WTC11 (cell line): ENCODE measurements around the gene HSP90AB1. TPM values are rescaled to one million over a fixed set of nuclear protein-coding genes. Genes with fewer than 3 reads are reported as not detected.

Source experiments
- ATAC-seq: fragments of 200-7000 bp; cut with Tn5 transposase; 2 replicates; pipeline ENCODE4 v1.10.0; 2021; ENCODE audit warnings: mild to moderate bottlenecking, moderate library complexity
- CTCF ChIA-PET: fragments of 300-600 bp; sonication (Branson Sonifier 250); formaldehyde crosslinking; loops from one replicate; lab custom pipeline; 2021; ENCODE audit warnings: antibody characterized with exemption; lab: Charles Lee
- POLR2A ChIA-PET: fragments of 350-600 bp; sonication (Branson Sonifier 250); formaldehyde crosslinking; loops from one replicate; lab custom pipeline; 2021; ENCODE audit warnings: antibody characterized with exemption; lab: Charles Lee
- DNase-seq: peaks from one replicate; pipeline ENCODE4 v3.0.0; 2021; ENCODE audit warnings: low spot score
- H3K27ac Mint-ChIP-seq: 2 replicates; pipeline ENCODE4 v1.8.0; 2021; ENCODE audit warnings: mixed read lengths
- H3K27me3 Mint-ChIP-seq: 2 replicates; pipeline ENCODE4 v1.8.0; 2021; ENCODE audit warnings: low read depth, mild to moderate bottlenecking, moderate library complexity, mixed read lengths
- H3K36me3 Mint-ChIP-seq: 2 replicates; pipeline ENCODE4 v1.8.0; 2021; ENCODE audit warnings: mixed read lengths
- H3K4me1 Mint-ChIP-seq: 2 replicates; pipeline ENCODE4 v1.8.0; 2022; ENCODE audit warnings: mixed read lengths
- H3K4me3 Mint-ChIP-seq: 2 replicates; pipeline ENCODE4 v1.8.0; 2021; ENCODE audit warnings: mild to moderate bottlenecking, moderate library complexity, mixed read lengths
- H3K9me3 Mint-ChIP-seq: 2 replicates; pipeline ENCODE4 v1.8.0; 2021; ENCODE audit warnings: mixed read lengths
- CREB1 ChIP-seq: sonication (generic); formaldehyde crosslinking; IDR thresholded peaks from 2 replicates; pipeline ENCODE4 v1.8.0; 2023; ENCODE audit warnings: mild to moderate bottlenecking, missing genetic modification reagents
- ETV6 ChIP-seq: sonication (generic); formaldehyde crosslinking; IDR thresholded peaks from 2 replicates; pipeline ENCODE4 v1.8.1; 2022; ENCODE audit warnings: mild to moderate bottlenecking, missing genetic modification reagents
- FOXP1 ChIP-seq: sonication (generic); formaldehyde crosslinking; IDR thresholded peaks from 2 replicates; pipeline ENCODE4 v1.8.0; 2022; ENCODE audit warnings: missing genetic modification reagents, mild to moderate bottlenecking, moderate library complexity, borderline replicate concordance
- GABPB1 ChIP-seq: sonication (generic); formaldehyde crosslinking; IDR thresholded peaks from 2 replicates; pipeline ENCODE4 v1.8.1; 2023; ENCODE audit warnings: mild to moderate bottlenecking, missing genetic modification reagents
- IRF2 ChIP-seq: sonication (generic); formaldehyde crosslinking; IDR thresholded peaks from 2 replicates; pipeline ENCODE4 v1.8.0; 2022; ENCODE audit warnings: low read depth, missing genetic modification reagents, borderline replicate concordance
- JAZF1 ChIP-seq: fragments of 250-450 bp; sonication (Bioruptor Pico); IDR thresholded peaks from 2 replicates; pipeline ENCODE4 v1.9.0; 2021; ENCODE audit warnings: moderate library complexity, mild to moderate bottlenecking, inconsistent platforms
- MYBL2 ChIP-seq: sonication (generic); formaldehyde crosslinking; IDR thresholded peaks from 2 replicates; pipeline ENCODE4 v1.8.1; 2023; ENCODE audit warnings: mild to moderate bottlenecking, moderate library complexity, missing genetic modification reagents
- NFATC4 ChIP-seq: fragments of 250-450 bp; sonication (Bioruptor Pico); IDR thresholded peaks from 2 replicates; pipeline ENCODE4 v1.9.0; 2021; ENCODE audit warnings: mild to moderate bottlenecking
- NFE2L1 ChIP-seq: sonication (generic); formaldehyde crosslinking; IDR thresholded peaks from 2 replicates; pipeline ENCODE4 v1.8.1; 2023; ENCODE audit warnings: missing genetic modification reagents
- NFYB ChIP-seq: sonication (generic); formaldehyde crosslinking; conservative IDR thresholded peaks from 2 replicates; pipeline ENCODE4 v1.8.0; 2022; ENCODE audit warnings: low read depth, missing genetic modification reagents
- NR3C1 ChIP-seq: sonication (generic); formaldehyde crosslinking; conservative IDR thresholded peaks from 2 replicates; pipeline ENCODE4 v1.8.1; 2023; ENCODE audit warnings: low read depth, mild to moderate bottlenecking, missing genetic modification reagents
- total RNA-seq: library from RNA; stranded (reverse); gene quantifications from 3 replicates; pipeline ENCODE4 v1.2.3, GENCODE V29; 2021
- TF ChIP-seq, protein P1 (sequence below): fragments of 250-450 bp; sonication (Bioruptor Pico); IDR thresholded peaks from 2 replicates; pipeline ENCODE4 v1.9.0; 2021; ENCODE audit warnings: mild to moderate bottlenecking, borderline replicate concordance
- TF ChIP-seq, protein P2 (sequence below): fragments of 200-600 bp; IDR thresholded peaks from 2 replicates; pipeline ENCODE4 v1.8.0; 2022; ENCODE audit warnings: antibody characterized with exemption
- TF ChIP-seq, protein P3 (sequence below): fragments of 250-450 bp; sonication (Bioruptor Pico); IDR thresholded peaks from 2 replicates; pipeline ENCODE4 v2.1.2; 2022; ENCODE audit warnings: mild to moderate bottlenecking, moderate library complexity
- TF ChIP-seq, protein P4 (sequence below): sonication (generic); formaldehyde crosslinking; IDR thresholded peaks from 2 replicates; pipeline ENCODE4 v1.8.0; 2023; ENCODE audit warnings: missing genetic modification reagents
- TF ChIP-seq, protein P5 (sequence below): sonication (generic); formaldehyde crosslinking; IDR thresholded peaks from 2 replicates; pipeline ENCODE4 v1.8.0; 2022; ENCODE audit warnings: mild to moderate bottlenecking, missing genetic modification reagents
- TF ChIP-seq, protein P6 (sequence below): sonication (generic); formaldehyde crosslinking; IDR thresholded peaks from 2 replicates; pipeline ENCODE4 v1.8.0; 2022; ENCODE audit warnings: mild to moderate bottlenecking, missing genetic modification reagents

The HSP90AB1 gene
- total RNA-seq, 1 experiment from 2014 or later: 2,171 TPM

DNA sequence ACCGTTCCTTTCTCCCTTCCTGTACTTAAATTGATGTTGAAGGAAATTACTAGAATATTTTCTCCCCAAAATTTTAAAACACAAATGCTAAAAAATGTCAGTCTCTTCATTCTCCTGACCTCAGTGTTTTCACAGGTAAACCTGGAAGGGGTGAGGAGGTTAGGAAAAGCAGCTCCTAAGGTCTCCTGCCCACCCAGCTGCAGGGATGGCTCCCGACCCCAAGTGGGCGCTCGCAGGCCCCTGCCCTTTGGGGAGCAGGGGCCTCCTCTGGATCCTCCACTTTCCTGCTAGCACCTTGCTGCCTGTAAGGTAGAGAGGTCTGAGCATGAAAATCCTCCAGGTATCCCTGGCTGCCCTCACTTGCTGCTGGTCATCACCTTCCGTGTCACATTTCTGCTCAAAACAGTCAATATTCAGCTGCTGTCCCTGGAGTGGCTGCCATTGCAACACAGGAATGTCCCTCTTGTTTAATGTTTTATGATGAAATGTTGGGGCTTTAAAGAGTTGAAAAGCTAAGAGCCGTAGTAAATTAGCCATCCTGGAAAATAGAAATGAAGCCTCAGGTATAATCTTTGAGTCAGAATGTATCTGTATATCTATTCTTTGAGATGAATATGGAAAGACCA, 10.9 kb upstream of the HSP90AB1 start:
- Mint-ChIP-seq H3K9me3 (no peaks in the 10 kb centered on the region), H3K4me1 (peaks cover 46% of the 10 kb centered on the region), H3K27ac (no peak overlapping the region; the same call in 1 of the 2 replicates), H3K4me3 (no peak overlapping the region), H3K36me3 (peaks cover 32% of the 10 kb centered on the region), H3K27me3 (peaks cover 14% of the 10 kb centered on the region)
- ChIA-PET POLR2A (interaction anchor here (0.9 to 2.7 kb wide), 3 partner anchors 11 to 21 kb away, joined by 3 to 9 read pairs (median 4); partner anchors contain the start of genes HSP90AB1, SLC29A1 and SLC35B2), CTCF (interaction anchor here (0.7 to 6.3 kb wide), 17 partner anchors 10 to 139 kb away, joined by 3 to 174 read pairs (median 10); partner anchors contain the start of genes AARS2, HSP90AB1, SLC29A1 and SLC35B2)
- no peak for TF ChIP-seq NFE2L1 (CRISPR knock-in tag)
- TF ChIP-seq GABPB1 (CRISPR knock-in tag): peak; percentile 46; the same call in 1 of the 2 replicates
- no peak for TF ChIP-seq NFYB
- TF ChIP-seq, protein P1, sequence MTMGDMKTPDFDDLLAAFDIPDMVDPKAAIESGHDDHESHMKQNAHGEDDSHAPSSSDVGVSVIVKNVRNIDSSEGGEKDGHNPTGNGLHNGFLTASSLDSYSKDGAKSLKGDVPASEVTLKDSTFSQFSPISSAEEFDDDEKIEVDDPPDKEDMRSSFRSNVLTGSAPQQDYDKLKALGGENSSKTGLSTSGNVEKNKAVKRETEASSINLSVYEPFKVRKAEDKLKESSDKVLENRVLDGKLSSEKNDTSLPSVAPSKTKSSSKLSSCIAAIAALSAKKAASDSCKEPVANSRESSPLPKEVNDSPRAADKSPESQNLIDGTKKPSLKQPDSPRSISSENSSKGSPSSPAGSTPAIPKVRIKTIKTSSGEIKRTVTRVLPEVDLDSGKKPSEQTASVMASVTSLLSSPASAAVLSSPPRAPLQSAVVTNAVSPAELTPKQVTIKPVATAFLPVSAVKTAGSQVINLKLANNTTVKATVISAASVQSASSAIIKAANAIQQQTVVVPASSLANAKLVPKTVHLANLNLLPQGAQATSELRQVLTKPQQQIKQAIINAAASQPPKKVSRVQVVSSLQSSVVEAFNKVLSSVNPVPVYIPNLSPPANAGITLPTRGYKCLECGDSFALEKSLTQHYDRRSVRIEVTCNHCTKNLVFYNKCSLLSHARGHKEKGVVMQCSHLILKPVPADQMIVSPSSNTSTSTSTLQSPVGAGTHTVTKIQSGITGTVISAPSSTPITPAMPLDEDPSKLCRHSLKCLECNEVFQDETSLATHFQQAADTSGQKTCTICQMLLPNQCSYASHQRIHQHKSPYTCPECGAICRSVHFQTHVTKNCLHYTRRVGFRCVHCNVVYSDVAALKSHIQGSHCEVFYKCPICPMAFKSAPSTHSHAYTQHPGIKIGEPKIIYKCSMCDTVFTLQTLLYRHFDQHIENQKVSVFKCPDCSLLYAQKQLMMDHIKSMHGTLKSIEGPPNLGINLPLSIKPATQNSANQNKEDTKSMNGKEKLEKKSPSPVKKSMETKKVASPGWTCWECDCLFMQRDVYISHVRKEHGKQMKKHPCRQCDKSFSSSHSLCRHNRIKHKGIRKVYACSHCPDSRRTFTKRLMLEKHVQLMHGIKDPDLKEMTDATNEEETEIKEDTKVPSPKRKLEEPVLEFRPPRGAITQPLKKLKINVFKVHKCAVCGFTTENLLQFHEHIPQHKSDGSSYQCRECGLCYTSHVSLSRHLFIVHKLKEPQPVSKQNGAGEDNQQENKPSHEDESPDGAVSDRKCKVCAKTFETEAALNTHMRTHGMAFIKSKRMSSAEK (CRISPR knock-in tag): no peak
- TF ChIP-seq, protein P2, sequence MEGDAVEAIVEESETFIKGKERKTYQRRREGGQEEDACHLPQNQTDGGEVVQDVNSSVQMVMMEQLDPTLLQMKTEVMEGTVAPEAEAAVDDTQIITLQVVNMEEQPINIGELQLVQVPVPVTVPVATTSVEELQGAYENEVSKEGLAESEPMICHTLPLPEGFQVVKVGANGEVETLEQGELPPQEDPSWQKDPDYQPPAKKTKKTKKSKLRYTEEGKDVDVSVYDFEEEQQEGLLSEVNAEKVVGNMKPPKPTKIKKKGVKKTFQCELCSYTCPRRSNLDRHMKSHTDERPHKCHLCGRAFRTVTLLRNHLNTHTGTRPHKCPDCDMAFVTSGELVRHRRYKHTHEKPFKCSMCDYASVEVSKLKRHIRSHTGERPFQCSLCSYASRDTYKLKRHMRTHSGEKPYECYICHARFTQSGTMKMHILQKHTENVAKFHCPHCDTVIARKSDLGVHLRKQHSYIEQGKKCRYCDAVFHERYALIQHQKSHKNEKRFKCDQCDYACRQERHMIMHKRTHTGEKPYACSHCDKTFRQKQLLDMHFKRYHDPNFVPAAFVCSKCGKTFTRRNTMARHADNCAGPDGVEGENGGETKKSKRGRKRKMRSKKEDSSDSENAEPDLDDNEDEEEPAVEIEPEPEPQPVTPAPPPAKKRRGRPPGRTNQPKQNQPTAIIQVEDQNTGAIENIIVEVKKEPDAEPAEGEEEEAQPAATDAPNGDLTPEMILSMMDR: peak; percentile 41
- no peak for TF ChIP-seq MYBL2 (CRISPR knock-in tag)
- no peak for DNase-seq
- 0 out of 2 replicates have a peak, but pooled peaks have one; percentile 3 for ATAC-seq

DNA sequence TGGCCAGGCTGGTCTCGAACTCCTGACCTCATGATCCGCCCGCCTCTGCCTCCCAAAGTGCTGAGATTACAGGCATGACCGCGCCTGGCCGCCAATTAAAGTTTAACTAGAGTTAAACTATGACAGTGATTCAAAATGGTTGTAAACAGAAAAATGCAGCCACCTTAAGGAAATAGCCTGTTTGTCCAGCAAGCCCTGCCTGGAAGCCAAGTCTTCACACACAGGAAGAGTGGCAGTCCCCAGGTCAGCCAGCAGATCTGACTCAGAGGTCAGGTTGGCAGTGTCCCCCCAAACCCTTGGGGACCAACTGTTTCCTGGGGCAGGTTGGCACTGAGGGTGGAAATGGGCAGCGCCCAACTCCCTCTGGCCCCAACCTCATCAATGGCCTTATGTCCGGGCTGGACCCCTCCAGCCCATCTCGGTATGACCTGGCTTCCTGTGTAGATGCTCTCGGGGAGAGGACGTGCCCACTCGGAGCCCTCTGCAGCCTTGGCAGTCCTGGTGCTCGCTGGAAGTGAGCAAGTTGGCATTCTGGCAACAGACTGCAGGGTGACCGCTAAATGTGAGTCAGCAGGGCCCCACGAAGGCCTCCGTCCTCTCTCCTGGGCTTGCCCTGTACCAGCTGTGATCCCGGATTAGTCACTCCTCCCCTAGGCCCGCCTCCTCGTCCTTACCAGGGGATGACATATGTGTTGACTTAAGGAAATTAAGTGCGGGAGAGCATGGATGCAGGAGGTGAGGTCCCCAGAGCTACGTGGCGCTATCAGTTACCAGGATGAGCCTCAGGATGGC, 9.7 kb upstream of the HSP90AB1 start:
- peaks cover 46% of the 10 kb centered on the region for H3K4me1 Mint-ChIP-seq
- H3K9me3 Mint-ChIP-seq: no peaks in the 10 kb centered on the region
- ChIA-PET CTCF (interaction anchor here (0.6 to 6.3 kb wide), 23 partner anchors 9 to 1488 kb away, joined by 3 to 174 read pairs (median 5); partner anchors contain the start of genes HSP90AB1, MYMX and SLC29A1), POLR2A (interaction anchor here (0.6 to 1.8 kb wide), 9 partner anchors 10 to 1889 kb away, joined by 3 to 21 read pairs (median 4); partner anchors contain the start of genes AARS2, HSP90AB1, SLC29A1 and VEGFA)
- H3K27ac Mint-ChIP-seq: peak overlapping the region; percentile 74; the same call in 1 of the 2 replicates
- peak; percentile 68 for DNase-seq
- peak; percentile 67 for ATAC-seq
- H3K27me3 Mint-ChIP-seq: peaks cover 25% of the 10 kb centered on the region
- peak overlapping the region; percentile 78 for H3K4me3 Mint-ChIP-seq
- peaks cover 22% of the 10 kb centered on the region for H3K36me3 Mint-ChIP-seq
- TF ChIP-seq MYBL2 (CRISPR knock-in tag): no peak
- TF ChIP-seq CREB1 (CRISPR knock-in tag): peak; percentile 28
- no peak for TF ChIP-seq NFATC4 (CRISPR knock-in tag)
- TF ChIP-seq IRF2 (CRISPR knock-in tag): no peak
- TF ChIP-seq JAZF1 (CRISPR knock-in tag): no peak
- TF ChIP-seq, protein P3, sequence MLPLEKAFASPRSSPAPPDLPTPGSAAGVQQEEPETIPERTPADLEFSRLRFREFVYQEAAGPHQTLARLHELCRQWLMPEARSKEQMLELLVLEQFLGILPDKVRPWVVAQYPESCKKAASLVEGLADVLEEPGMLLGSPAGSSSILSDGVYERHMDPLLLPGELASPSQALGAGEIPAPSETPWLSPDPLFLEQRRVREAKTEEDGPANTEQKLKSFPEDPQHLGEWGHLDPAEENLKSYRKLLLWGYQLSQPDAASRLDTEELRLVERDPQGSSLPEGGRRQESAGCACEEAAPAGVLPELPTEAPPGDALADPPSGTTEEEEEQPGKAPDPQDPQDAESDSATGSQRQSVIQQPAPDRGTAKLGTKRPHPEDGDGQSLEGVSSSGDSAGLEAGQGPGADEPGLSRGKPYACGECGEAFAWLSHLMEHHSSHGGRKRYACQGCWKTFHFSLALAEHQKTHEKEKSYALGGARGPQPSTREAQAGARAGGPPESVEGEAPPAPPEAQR (CRISPR knock-in tag): no peak
- TF ChIP-seq ETV6 (CRISPR knock-in tag): no peak
- TF ChIP-seq, protein P4, sequence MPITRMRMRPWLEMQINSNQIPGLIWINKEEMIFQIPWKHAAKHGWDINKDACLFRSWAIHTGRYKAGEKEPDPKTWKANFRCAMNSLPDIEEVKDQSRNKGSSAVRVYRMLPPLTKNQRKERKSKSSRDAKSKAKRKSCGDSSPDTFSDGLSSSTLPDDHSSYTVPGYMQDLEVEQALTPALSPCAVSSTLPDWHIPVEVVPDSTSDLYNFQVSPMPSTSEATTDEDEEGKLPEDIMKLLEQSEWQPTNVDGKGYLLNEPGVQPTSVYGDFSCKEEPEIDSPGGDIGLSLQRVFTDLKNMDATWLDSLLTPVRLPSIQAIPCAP (CRISPR knock-in tag): no peak
- TF ChIP-seq, protein P5, sequence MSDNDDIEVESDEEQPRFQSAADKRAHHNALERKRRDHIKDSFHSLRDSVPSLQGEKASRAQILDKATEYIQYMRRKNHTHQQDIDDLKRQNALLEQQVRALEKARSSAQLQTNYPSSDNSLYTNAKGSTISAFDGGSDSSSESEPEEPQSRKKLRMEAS (CRISPR knock-in tag): peak; percentile 28; the same call in 1 of the 2 replicates
- no peak for TF ChIP-seq NR3C1 (CRISPR knock-in tag)
- TF ChIP-seq, protein P6, sequence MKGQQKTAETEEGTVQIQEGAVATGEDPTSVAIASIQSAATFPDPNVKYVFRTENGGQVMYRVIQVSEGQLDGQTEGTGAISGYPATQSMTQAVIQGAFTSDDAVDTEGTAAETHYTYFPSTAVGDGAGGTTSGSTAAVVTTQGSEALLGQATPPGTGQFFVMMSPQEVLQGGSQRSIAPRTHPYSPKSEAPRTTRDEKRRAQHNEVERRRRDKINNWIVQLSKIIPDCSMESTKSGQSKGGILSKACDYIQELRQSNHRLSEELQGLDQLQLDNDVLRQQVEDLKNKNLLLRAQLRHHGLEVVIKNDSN: peak; percentile 19; the same call in 1 of the 2 replicates
- TF ChIP-seq, protein P2: no peak
- 0 out of 2 replicates have a peak, but pooled peaks have one; percentile 19 for TF ChIP-seq FOXP1
